GM10266 (cell line): ENCODE data around the gene CARD19.
A peak's percentile ranks its signal among the peaks of the same experiment; 100 is the strongest.

Source experiments
- DNase-seq: peaks from one replicate; pipeline ENCODE4 v3.0.0; 2012; ENCODE audit errors: extremely low spot score
- CTCF ChIP-seq: IDR thresholded peaks from 2 replicates; pipeline ENCODE4 v1.5.1; 2012; ENCODE audit warnings: mild to moderate bottlenecking, low read depth; ENCODE audit not compliant: control insufficient read depth, insufficient read depth; ENCODE audit errors: missing control alignments

The CARD19 gene

DNA sequence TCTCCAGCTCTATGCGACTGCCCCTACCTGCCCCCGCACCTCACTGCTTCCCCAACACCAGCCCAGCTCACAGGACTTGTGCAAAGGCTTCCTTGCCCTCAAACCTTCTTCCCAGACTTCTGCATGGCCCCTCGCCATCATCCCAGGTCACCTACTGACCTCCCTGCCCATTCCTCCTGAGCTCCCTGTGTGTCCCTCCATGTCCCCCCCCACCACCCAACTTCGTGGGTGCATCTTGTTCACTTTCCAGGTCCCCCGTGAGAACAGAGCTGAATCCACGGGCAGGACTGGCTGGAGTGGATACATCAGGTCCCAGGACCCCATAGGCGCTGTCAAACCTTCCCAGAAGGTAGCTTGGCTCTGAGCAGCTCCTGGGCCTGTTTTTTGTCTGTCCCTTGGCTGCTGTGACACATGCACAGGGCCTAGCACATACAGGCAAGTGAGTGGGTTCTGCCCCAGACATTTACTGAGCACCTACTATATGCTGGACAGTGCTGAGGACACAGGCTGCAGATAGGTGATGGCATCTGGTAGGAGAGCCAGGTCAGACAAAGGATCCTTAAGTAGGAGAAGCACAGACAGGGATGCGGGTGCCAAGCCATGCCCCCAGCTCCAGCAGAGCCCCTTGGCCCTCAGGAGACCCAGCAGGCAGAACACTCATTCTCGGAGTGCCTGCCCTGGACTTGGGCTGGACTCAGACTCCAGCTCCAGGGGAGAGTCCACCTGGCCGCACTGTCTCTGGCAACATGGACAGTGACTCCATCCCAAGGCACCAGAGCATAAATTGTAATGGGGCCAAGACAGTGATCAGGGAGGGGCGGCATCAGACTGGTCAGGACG is 23.1 kb downstream of the CARD19 start:
- no peak for TF ChIP-seq CTCF
- no peak for DNase-seq

DNA sequence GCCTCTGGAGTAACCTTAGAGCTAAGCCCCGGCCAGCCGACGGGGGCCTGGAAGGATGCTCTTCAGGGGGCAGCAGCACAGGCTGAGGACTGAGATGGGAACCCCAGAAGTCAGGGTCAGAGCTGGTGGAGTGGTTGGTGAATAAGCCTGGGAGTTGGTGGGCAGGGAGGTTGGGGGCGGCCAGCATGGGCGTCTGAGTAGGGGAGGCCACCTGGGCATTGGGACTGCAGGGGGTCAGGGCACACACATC is 23.6 kb downstream of the CARD19 start:
- DNase-seq: no peak
- TF ChIP-seq CTCF: no peak

DNA sequence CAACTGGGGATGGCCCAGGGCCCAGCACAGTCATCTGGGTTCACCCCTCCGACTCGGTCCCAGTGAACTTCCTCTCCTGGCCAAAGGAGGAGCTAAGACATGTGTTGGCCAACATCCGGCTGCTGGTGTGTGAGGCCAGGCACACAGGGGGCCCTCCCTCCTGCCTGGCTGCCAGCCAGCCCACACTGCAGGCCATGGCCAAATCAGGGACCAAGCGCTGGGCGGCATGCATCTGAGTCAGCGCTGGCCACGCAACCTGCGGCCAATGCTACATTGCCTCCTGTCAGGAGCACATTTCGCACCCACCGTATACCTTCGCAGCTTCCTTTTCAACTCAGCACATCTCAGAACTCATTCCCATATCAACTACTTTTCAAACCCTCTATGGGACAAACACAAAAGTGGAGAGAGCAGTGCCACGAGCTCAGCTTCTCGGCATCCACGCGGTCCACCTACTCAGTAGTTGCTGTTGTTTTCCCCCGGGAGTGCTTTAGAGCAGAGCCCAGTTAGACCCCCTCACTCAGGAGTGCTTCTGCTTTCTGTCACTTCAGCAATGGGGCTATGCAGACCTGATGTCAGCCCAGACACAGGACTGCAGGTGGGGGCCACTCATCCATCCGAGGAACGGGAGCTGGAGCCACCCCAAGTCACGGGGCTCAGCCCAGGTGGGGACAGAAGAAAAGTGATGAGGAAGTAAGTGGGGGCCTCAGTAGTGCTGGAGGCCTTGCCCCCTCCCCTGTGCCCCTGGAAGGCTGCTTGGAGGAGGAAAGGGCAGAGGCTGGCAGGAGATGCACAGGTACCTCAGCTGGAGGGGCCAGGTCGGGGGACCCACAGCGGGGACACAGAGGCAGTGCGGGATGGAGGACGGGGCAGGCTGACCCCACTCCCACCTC is 24.2 kb downstream of the CARD19 start:
- DNase-seq: peak; percentile 79
- no peak for TF ChIP-seq CTCF

- no peak for TF ChIP-seq CTCF
- DNase-seq: no peak
Measured at GRCh38 chr9:93120846-93121315, 24.9 kb downstream of the CARD19 start.

- no peak for TF ChIP-seq CTCF
- no peak for DNase-seq
Measured at GRCh38 chr9:93121316-93122241, 25.6 kb downstream of the CARD19 start.

- no peak for DNase-seq
- TF ChIP-seq CTCF: no peak
Measured at GRCh38 chr9:93122721-93123221, 26.8 kb downstream of the CARD19 start.
